Measurements from ENCODE around the gene GPR35.
"Not testable (repeated sequence)": the region's sequence is repeated elsewhere in the genome, so short reads cannot be mapped to it uniquely, and the experiment has no call there.

Gene GPR35

DNA sequence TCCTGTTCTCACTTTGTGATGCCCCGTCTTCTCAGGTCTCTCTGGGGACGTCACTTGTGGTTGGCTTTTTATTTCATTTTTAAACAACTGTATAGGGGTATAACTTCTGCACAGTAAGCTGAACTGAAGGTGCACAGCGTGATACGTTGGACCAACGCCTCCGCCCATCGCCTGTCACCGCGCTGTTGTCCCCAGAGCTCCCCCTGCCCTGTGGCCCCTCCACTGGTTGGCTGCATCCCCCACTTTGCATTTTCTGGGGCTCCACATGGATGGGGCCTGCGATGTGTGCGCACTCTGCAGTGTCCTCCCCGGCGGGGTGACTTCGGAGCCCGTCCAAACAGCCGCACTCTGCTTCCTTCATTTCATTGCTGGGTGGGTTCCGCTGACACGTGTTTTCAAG lies 14.3 kb downstream of the GPR35 start:
- no peak for DNase-seq (ENCODE audit: low read depth in 2 of 2)

DNA sequence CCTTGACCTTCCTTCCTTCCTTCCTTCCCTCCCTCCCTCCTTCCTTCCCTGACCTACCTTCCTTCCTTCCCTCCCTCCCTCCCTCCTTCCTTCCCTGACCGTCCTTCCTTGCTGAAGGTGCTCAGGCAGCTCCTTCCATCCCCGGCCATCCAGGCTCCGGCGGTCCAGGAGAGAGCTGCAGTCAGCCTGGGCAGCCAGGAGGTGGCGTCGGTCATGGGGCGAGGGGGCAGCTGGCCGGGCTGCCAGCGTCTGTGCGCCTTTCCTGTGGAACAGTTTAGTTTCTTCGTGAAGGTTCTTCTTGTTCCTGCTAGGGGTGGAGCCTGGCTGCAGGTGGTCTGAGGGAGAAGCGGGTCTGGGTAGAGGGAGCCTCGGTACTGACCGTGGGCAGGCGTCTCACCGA lies 15.7 kb downstream of the GPR35 start:
- DNase-seq (ENCODE audit: low read depth in 2 of 2), result no peak

DNA sequence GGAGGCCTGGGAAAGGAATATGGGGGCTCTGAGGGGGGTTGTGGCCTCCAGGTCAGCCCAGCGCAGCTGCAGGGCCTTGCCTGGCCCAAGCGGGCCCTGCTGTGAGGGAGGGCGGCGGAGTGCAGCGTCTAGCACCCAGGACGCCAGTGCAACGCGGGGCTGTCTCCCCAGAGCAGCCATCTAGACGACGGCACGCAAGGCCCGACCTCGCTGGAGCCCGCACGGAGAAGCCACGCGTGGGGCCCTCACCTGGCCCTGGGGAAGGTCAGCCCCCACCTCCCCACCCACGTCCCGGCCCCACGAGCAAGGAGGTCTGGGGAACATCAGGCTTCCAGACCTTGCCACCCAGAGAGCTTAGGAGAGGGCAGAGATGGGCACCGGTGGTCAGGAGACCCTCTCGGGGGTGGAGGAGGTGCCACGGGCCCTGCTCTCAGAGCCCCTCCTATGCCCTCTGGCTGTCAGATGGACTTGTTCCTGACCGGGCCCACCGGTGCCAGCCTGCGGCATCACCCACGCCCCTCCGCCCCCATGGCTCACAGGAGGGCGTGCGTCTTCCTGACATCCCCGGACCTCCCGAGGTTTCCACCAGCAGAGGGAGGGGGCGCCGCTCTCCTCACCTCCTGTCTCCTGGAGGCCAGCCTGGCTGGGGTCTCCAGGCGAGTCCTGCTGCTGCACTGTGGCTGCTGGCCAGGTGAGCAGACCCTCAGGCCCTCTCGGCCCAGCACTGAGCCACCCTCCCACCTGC lies 17.0 kb downstream of the GPR35 start:
- DNase-seq (ENCODE audit: low read depth in 2 of 2), result no peak

DNA sequence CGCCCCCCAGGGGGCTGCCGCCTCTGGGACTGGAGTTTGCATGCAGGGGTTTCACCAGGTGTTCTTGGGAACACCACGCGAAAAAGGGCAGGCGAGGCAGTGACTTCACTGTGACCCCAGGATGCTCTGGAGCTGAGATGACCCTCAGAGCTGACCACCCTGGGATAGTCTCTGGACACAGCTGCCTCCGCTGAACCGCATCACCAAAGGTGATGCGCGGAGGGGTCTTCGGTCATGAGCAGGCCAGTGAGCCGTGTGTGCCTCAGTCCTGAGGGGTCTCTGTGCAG lies 17.5 kb downstream of the GPR35 start:
- no peak for DNase-seq (ENCODE audit: low read depth in 2 of 2)

DNA sequence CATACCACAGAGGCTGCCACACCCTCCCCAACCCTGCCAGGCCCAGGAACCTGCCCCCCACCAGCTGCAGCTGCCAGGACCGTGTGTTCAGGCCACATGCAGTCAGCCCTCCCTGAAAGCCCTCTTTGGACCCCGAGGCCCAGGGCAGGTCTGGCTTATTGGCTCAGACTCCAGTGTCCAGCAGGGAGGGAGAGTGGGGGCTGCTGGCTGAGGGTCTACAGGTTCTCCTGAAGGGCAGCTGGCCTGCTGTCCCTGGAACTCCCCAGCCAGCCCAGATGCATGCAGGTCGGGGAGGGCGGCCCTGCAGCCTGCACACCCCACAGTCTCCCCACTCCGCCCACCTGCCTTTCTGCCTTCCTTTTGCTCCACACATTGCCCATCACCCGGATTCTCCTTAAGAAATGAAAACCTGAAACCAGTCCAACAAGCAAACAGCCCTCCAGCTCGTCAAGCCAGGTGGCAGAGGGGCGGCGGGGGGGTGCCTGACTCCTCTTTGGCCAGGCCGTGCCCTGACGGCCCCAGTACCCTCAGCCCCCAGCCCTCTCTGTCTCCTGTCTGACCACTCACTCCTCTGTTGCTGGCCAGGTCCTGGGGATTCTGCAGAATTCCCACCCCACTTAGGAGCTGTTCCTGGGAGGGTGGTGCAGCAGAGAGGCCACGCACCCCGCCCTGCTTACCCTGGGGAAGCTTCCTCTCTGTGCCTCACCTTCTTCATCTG lies 18.0 kb downstream of the GPR35 start:
- no peak for DNase-seq (ENCODE audit: low read depth in 2 of 2)

DNA sequence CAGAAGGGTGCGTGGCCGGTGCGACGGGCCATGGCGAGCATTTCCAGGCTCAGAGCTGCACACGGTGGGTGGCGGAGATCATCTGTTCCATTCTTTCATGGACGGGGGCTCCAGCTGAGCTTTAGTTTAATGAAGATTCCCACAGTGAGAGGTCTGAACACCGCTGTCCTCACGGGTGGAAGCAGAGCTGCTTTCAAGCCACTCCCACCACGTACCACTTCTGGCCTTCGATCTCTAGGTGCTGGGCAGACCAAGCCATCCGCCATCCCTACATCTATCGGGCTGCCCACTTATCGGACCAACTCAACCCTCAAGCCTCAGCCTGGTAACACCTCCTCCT lies 18.5 kb downstream of the GPR35 start:
- DNase-seq (ENCODE audit: low read depth in 2 of 2), result no peak

- no peak for DNase-seq (ENCODE audit: low read depth in 2 of 2)
These were observed 18.9 kb downstream of the GPR35 start for GRCh38 chr2:240644171-240644651.

- no peak for DNase-seq (ENCODE audit: low read depth in 2 of 2)
These were observed 19.6 kb downstream of the GPR35 start for GRCh38 chr2:240644859-240645301.

DNA sequence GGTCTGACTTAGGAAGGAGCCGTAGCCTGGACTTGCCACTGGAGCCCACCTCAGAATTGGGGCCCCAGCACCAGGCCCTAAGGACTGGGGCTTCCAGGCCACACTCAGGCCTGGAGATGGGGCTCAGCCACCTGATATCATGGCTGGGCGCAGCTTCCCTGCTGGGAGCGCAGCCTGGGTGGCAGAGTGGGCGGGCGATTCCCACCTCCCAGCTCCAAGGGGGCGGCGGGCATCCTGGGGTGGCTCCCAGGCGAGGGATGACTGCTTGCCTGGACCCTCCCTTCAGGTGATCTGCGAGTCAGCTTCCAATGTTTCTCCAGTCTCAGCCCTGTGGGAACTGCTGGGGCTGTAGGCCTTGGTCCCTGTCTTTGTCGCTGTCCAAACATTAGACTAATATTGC lies 20.1 kb downstream of the GPR35 start:
- no peak for DNase-seq (ENCODE audit: low read depth in 2 of 2)

- no peak for DNase-seq (ENCODE audit: low read depth in 2 of 2)
These were observed 20.5 kb downstream of the GPR35 start for GRCh38 chr2:240645801-240646175.

- no peak for DNase-seq (ENCODE audit: low read depth in 2 of 2)
These were observed 21.1 kb downstream of the GPR35 start for GRCh38 chr2:240646176-240646899.

GRCh38 chr2:240646900-240647502 lies 21.7 kb downstream of the GPR35 start:
- DNase-seq (ENCODE audit: low read depth in 2 of 2), result no peak

DNA sequence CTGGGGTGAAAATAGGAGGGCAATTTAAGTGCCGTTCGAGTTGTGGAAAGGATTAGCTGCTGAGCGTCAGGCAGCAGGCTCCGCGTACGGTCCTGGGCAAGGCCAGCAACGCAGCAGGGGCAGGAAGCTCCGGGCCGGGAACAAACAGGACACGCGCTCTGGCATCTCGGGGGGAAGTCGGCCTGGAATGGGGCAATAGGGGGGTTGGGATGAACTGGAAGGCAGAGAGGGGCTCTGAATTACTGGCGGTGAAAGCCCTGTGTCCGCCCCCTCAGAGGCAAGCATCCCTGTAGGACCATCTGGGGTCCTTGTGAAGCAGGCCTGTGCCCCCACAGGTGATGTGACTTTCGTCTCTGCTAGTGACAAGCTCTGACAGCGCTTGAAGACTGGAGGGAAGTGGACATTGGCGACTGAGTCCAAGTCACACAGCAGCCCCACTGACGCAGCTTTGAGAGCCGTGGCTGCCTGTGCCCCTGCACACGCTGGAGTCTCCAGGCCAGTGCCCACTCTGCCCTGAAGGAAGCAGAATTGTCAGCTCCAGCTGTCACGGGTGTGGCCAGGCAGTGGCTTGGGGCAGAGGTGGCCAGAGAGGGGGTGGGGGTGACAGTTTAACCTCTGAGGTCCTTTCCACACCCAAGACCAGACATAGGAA lies 22.3 kb downstream of the GPR35 start:
- DNase-seq (ENCODE audit: low read depth in 2 of 2), result no peak

DNA sequence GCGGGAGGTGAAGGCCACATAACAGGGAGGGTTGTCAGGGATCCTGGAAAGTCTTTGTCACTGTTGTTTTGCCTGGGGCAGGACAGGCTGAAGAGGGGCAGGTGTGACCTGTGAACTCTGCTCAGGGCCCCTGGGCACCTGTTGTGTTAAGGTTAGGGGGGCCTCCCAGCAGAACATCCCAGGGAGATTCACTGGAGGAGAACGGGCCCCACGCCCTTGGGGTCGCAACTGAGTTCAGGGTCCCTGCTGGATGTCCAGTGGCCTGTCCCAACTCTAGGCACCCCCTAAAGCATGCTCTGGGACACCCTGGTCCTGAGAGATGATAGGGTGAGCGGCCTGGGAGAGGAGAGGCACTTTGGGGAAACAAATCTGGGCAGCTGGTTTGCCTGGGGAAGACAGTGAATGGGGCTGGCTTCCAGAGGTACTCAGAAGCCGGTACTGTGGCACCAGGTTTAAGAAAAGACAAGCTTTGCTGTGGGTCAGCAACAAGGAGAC lies 22.9 kb downstream of the GPR35 start:
- no peak for DNase-seq (ENCODE audit: low read depth in 2 of 2)

- DNase-seq (ENCODE audit: low read depth in 2 of 2), result no peak
These were observed 23.5 kb downstream of the GPR35 start for GRCh38 chr2:240648650-240649275.

DNA sequence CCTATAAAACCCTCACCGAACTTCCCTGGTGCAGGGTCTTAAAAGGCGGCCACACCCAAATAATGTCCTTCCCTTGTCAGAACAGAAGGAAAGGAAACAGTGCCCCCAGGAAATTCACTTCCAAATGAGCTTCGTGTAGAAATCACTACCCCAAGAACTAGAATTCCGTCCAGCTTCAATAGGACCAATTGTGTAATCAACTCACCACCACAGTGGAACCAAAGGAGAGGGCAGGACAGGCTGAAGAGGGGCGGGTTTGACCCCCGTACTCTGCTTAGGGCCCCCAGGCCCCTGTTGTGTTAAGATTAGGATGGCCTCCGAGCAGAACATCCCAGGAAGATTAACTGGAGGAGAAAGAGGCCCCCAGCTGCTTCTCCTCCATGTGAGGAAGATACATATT lies 24.1 kb downstream of the GPR35 start:
- DNase-seq (ENCODE audit: low read depth in 2 of 2), result no peak

DNA sequence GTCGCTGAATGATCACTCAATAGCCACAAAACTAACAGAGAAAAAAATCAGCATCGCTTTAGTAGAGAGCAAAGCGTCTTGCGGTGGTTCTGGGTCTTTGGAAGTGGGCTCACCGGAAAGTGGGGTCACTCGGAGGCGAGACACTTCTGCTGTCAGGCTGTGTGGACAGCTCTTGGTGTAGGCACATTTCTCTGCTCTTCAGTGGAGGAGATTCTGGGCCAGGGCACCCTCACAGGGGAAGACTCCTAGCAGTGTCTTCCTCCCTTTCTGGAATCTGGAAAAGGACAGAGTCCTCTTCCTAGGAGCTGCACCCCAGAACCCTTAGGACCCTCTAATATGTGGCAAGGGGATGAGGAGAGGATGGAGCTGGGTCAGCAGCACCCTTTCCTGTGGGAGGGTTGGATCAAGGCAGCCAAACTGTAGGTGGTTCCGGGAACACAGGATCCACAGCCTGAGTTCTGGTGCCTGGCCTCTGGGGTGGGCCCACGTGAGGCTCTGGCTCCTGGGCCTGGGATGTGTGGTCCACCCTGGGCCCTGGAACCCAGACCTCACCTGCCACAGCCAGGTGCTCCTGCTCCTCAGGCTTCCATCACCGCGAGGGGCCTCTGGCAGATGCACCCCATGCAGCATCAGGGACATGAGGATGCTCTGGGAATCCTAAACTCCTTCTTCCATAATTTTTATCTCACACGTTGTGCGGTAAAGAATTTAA lies 25.1 kb downstream of the GPR35 start:
- no peak for DNase-seq (ENCODE audit: low read depth in 2 of 2)

DNA sequence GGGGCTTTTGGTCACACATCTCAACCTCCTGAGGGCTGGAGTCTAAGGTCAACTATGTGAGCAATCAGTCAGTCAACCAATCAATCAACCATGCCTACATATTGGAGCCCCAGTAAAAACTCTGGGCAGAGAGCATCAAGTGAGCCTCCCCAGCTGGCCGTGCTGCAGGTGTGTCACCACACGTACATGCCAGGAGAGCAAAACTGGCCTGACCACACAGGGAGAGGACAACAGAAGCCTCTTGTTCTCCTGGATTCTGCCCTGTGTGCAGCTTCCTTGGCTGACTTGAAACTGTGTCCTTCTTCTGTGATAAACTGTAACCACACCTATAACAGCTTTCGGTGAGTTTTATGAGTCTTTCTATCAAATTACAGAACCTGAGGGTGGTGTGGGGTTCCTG lies 25.9 kb downstream of the GPR35 start:
- no peak for DNase-seq (ENCODE audit: low read depth in 2 of 2)

DNA sequence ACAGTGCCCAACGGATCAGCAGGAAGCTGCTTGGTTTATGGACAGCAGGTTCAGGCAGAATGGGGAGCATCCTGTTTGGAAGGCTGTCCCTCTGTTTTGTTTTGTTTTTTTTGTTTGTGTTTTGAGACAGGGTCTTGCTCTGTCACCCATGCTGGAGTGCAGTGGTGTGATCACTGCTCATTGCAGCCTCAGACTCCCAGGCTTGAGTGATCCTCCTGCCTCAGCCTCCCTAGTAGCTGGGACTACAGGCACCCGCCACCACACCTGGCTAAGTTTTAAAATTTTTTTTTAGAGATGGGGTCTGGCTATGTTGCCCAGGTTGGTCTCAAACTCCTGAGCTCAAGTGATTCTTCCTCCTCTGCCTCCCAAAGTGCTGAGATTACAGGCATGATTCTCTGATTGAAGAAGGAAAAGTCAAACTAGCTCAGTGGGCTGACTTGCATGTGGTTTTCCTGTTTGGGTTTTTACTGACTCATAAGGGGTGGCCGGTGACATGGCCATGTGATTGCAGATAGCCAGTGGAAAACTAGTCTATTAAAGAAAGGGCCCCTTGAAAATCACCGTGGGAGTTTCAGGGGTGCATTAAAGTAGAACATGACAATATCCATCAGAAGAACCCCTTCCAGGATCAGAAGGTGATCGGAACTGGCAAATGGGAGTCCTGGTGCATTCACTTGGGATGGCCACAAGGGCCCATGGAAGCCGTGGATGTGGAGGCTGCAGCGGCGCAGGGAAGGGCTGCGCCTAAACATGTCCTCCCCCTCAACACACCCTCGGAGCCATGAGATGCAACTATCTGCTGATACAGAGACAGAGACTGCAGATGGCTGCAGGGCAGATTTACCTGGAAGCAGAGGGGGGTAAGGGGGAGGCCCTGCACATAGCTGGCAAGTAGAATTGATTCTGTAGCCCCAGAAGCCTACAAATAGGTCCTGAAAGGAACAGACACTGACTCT lies 30.9 kb downstream of the GPR35 start:
- peak in 1 of 2 donors; percentile 14 for DNase-seq (ENCODE audit: low read depth in 2 of 2)

GRCh38 chr2:240659883-240660282 lies 34.6 kb downstream of the GPR35 start:
- DNase-seq (ENCODE audit: low read depth in 2 of 2), result not testable (repeated sequence)

All from stimulated activated CD8-positive, alpha-beta memory T cell treated with anti-CD3 and anti-CD28 coated beads, Interleukin-7, amount 100 ng/mL, for 1 hour (primary cell).